Nucleus accumbens (tissue), 56 donors: Measurements from ENCODE around the gene ACADS.

Experiments
- DNase-seq, 56 donors: peaks; one replicate each; lab custom pipeline; 2025; lab: John Stamatoyannopoulos, UW

Gene ACADS

DNA sequence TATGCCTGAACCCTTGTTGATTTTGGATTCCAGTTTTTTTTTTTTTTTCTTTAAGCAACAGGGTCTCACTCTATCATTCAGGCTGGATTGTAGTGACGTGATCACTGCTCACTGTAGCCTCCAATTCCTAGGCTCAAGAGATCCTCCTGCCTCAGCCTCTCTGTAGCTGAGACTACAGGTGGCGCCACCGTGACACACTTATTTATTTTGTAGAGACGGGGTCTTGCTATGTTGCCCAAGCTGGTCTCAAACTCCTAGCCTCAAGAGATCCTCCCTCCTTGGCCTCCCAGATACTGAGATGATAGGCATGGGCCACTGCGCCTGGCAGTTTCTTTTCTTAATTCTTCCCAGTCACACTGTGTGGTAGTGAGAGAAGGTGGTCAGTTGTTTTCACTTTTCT is 25.2 kb downstream of the ACADS start:
- no peak for DNase-seq

- DNase-seq: no peak
Measured at GRCh38 chr12:120751389-120751788, 25.8 kb downstream of the ACADS start.

DNA sequence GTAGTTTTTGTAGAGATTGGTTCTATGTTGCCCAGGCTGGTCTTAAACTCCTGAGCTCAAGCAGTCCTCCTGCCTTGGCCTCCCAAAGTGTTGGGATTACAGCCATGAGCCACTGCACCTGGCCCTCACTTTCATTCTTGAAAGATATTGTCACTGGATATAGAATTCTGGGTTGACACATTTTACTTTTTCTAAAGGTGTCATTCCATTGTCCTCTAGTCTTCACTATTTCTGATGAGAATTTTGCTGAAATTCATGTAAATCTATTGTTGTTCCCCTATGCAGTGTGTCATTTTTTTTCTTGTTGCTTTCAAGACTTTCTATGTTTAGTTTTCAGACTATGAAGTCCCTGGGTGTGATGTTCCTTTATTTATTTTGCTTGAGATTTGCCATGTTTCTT is 29.2 kb downstream of the ACADS start:
- DNase-seq: no peak

GRCh38 chr12:120755269-120755668 is 29.6 kb downstream of the ACADS start:
- no peak for DNase-seq

GRCh38 chr12:120757226-120757742 is 31.7 kb downstream of the ACADS start:
- DNase-seq: no peak

GRCh38 chr12:120757949-120758348 is 32.3 kb downstream of the ACADS start:
- no peak for DNase-seq

DNA sequence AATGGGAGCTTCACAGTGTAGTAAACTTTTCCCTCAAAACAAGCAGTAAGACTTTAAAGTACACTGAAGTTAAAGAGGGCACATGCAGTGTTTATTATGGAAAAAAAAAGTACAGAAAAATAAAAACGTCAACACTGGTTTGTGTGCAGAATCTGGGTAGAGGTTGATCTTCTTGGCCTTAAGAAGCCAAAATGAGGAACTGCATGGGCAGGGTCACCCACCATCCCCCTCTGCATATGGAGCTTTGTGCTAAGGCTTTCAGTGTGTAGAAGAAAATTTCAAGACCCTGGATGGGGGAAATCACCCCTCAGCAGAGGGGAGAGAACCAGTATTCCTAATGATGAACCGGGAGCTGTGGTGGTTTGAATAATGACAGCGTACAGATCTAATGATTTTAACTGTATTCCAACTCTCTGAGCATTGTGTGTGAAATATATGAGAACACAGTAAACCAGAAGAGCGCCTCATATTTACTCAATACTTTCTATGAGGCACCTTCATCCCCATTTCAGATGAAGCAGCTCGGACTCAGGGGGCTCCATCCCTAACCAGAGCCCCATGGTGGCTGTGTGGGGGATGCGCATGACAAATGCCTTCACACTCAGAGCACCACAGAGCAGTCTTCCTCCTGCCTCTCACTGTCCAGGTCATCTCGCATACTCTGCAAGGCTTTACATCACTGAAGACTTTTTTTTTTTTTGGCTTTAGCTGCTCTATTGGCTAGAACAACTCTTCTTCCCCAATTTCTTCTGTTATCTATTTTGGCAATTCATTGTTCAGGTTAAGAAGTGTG is 33.4 kb downstream of the ACADS start:
- no peak for DNase-seq

DNA sequence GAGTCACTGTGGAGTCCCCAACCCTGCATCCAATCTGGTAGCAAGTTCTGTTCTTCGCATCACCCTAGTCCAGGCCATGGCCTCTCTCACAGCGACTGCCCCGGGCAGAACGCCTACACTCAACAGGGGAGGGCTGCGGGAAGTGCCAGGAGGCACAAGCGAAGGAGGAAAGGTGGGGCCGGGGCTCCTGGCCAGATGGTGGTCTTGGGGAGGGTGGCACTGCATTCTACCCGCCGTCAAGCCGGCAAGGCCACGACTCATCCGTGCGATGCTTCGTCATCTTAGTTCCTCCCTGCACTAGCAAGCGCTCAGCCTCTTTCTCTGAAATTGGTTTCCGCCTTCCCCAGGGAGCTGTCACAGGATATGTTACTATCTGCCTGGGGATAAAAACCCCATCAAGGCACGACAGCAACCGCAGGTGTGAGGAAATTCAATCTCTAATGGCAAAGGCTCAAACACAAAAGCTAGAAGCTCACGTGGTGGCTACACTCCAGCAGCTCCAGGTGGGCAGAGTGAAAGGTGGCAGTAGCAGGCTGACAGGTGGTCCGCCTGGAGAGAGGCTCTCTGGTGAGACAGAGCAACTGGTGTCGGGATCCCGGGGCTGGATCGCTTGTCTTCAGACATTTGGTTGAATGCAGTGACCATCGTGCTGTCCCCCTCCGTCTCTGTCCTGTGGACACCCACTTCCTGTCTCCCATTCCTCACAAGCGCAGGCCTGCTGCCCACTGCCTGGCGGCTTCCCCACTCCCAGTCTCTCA is 34.1 kb downstream of the ACADS start:
- no peak for DNase-seq

DNA sequence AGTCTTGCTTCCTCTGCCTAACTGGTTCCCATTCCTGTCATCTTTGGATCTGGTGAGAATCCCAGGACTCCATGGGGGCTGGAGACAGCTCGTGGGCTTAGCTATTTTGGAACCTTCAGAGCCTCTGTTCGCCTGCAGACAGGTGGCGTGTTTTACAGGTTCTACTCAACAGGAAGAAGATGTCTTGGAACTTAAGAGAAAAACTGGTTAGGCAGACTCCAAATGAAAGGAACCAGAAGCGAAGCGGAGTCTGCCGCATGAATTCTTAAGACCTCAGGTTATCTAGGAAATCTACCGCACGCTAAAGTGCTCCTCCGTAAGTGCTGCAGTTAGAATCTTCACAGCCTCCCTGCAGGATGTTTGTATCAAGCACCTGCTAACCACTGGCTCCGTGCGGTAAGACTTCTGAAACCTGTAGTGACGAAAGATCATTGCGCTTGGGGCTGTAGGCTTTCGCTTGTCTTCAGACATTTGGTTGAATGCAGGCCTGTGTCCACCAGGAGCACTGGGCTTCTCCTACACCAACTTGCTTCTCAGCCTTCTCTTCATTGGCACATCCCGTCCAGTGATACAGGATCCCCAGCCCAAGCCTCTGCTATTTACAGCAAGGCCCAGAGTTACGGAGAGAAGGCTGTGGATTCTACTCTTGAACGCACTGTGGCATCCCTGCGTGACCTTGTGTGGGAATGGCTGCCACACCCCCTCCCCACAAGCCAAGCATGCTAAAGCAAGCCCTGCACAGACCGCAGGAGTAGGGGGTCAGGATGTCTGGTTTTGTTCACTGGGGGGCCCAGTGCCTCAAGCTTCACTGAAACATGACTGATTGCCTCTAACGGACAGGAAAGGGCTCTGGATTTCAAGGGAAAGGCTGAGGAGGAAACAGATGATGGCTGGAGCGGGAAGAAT is 35.0 kb downstream of the ACADS start:
- DNase-seq: no peak

DNA sequence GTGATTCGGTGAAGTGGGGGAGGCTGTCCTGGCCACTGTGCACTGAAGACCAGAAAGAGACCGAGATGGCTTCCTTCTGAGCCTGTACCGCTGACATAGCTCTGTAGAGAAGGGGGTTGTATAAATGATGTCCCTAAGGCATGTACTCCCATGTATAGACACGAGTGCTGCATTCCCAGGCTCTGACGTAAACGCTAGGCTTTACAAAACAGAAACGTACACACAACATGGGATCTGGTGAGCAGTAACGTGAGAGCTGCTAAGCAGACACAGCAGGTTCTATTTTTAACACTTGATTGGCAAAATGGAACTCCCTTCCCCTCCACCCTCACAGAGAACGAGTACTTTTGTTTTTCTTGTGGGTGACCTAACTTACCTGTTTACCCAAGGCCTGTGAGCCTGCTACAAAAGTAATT is 35.9 kb downstream of the ACADS start:
- DNase-seq: peak in 1 of 56 donors; percentile 24

GRCh38 chr12:120762086-120762485 is 36.5 kb downstream of the ACADS start:
- peak in 7 of 56 donors; percentile 14 to 52 (median 15) for DNase-seq

- no peak for DNase-seq
Measured at GRCh38 chr12:120763250-120763649, 37.6 kb downstream of the ACADS start.

DNA sequence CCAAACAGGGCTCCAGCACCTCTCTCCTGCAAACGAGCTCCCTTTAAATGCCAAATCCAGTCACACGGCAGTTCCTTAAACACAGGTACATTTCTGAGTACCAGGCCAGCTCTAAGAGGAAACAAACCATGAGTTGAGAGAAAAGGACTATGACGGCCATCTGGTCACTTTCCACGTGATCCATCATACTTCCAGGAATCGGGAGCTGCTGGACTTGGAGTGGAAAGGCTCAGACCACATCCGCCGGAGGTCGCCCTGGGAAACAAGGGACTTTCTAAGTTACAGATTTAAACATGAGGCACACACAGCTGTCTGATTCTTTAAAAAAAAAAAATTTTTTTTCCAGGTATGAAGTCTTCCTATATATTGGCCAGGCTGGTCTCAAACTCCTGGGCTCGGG is 39.2 kb downstream of the ACADS start:
- DNase-seq: no peak

DNA sequence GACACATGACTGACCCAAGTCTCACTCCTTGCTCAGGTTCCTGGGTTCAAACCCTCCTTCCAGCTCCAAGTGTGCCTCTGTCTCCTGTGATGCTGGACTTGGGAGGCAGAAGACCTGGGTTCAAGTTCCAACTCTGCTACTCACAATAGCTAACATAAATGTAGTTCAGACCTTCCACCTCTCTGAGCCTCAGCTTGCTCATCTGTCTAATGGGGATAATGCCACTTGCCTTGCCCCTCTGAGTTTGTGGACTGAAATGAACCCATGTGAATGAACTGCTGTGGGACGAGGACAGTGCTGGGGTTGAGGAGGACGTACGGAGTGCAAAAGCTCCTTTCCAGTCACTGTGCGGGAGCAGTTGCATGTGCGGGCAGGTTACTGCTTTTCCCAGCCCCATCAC is 40.9 kb downstream of the ACADS start:
- DNase-seq: no peak

DNA sequence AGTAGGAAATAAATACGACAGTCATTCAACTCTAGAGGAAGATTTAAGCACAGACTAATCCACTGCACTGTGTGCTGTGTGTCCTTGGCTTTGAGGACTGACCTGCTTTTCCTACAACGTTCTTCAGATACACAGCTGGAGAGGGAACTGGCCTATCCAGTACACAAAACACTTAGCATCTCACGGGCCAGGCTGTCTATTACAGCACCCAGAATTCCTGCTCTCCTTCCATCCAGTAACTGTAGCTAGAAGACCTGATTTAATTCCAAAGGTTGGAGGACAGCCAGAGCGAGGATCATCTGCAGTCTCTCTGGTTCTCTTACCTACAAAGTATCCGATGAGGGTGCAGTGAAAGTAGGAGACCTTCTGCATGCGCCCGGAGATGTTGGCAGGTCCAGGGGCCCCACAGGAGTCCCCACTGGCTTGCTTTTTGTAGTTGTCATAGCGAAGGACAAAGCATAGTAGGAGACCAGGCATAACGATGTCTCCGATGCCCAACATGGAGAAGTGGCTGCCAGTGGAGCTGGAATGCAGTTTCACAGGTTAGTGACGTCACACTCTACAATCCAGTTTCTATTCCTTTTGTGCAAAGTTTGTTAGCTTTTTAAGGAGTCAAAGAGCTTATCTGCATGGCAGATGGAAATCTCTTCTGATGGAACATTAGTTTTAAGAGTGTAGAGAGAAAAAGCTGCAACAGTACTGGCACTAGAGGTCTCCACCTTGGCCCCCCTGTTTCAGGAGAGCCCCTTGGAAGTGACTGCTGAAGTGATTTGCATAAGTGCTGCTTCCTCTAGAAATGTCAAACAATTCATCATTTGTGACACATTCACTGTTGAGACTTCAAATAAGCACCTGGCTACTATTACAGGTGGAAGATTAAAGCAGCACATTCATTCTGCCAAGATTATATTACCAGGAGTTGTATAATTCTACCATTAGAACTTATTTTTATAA is 41.7 kb downstream of the ACADS start:
- no peak for DNase-seq

DNA sequence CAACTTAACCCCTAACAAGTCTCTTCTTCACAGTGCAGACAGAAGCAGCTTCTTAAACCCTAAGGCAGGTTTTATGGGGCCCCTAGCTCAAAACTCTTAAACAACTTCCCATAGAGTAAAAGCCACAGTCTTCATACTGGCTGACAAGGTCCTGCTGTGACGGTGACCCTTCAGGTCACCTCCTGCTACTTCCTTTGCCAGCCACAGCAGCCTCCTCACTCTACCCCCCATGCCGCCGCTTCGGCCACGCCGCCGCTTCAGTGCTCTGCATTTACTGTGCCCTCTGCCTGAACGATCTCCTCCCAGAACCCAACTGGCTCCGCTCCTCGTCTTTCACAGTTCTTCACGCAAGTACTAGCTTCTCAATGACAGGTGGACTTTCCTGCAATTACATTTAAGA is 45.5 kb downstream of the ACADS start:
- DNase-seq: no peak

DNA sequence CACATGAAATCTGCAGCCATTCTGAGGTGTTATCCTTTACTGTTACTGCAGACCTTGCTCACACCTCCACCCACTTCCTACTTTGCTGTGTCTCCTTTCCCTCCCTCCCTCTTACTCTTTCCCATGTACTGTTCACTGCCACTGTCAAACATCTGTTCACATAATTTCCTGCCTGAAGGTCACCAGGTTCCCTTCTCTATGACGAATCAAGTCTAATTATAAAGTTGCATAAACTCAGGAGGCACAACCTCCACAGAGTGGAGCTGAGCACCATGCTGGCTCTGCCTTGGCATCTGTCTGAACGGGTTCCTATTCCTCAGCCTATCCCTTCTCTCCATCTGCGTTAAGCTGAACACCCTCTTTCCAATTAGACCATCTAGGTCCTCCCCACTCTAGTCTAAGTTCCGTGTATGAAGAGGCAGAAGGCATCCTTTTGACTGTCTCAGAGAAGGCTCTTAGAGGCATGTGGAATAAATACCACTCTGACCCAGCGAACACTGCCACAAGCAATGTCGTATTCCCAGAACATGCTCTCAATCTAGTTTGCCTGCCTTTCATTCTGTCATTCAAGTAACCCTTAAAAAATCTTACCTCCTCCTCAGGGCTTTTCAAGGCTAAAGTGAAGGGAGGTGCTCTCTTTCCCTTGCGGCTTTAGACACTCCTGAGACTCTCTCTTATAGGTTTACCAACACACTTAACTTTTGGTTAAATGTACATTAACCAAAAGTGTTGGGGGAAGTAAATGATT is 48.7 kb downstream of the ACADS start:
- DNase-seq: no peak

- peak in 2 of 56 donors; percentile 15 to 20 for DNase-seq
Measured at GRCh38 chr12:120775862-120776552, 50.4 kb downstream of the ACADS start.
